Stimulated activated CD4-positive, alpha-beta T cell treated with anti-CD3 and anti-CD28 coated beads, TNF-alpha, amount 100 ng/mL, for 1 hour (primary cell): ENCODE measurements around the gene MMP28.

Source experiments
- DNase-seq, 3 donors: peaks; one replicate each; pipeline ENCODE4 v3.0.0-alpha.2; 2020; ENCODE audit warnings: low read depth in 3 of 3, low spot score in 1 of 3

MMP28 gene

DNA sequence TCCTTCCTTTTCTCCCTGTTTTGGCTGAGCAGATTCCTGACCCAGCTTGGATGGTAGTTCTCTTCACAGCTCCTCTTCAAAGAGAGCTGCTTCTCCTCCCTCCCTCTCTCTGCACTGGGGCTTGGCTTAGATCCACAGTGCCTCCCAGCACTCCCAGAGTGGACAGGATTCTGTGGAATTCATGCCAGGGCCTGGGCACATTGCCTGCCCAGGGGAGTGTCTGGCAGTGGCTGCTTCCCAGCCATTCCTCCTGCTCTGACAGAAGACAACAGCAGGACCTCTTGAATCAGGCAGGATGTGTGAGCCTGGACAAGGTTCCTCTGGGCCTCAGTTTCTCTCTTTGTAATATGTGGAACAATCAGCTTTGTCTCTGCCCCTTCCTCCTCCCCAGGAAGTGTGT, 4.5 kb upstream of the MMP28 start:
- no peak for DNase-seq

DNA sequence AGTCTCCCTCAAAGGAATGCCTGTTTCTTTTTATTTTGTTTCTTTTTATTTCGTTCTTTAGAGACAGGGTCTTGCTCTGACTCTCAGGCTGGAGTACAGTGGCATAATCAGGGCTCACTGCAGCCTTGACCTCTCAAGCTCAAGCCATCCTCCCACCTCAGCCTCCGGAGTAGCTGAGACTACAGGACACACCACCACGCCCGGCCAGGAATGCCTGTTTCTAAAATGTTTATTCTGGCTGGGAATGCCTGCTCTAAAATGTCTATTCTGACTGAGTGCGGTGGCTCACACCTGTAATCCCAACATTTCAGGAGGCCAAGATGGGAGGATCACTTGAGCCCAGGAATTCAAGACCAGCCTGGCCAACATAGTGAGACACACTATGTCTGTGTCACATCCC, 2.5 kb upstream of the MMP28 start:
- no peak for DNase-seq

DNA sequence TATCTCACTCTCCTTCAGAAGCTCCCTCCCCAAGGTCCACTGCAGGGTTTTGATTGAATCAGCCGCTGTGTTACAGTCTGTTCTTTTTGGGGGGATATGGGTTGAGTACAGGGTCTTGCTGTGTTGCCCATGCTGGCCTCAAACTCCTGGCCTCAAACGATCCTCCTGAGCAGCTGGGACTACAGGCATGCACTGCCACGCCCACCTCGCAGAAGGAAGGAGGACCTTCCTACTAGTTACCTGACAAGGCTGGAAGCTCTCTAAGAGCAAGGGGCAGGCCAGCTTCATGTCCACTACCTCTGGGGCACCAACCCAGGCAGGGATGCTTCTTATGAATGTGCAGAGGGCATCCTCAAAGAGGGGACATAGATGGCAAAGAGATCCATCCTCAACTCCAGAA, 1.9 kb upstream of the MMP28 start:
- no peak for DNase-seq

DNA sequence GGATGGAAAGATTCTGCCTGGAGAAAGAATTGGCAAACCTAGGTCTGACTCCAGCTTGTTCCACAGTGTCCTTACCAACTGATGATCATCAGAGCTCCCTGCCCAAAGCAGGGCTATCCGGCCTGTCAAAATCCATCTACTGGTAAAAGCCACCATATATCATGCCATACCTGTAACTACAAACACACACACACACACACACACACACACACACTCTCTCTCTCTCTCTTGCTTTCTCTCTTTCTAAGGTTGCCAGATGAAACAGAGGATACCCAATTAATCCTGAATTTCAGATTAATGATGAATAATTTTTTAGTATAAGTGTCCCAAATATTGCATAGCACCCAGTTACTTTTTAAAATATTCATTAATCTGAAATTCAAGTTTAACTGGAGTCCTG, 1.5 kb upstream of the MMP28 start:
- DNase-seq: no peak

DNA sequence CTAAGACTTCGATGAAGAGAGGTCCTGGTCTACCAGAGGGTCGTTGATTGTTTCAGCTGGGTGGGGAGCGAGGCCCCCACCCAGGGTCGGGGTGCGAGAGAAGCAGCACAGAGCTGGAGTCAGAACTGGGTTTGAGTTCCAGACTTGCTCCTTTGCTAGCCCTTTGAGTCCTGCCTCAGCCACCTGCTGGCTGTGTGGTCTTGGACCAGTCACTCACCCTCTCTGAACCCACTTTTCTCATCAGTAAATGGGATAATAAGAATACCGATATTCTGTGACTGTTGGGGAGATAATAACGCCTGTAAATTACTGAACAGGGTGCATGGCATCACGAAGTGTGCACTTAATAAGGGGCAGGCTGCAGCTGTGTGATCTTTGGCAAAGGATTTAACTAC, 427 bp upstream of the MMP28 start:
- DNase-seq: no peak

DNA sequence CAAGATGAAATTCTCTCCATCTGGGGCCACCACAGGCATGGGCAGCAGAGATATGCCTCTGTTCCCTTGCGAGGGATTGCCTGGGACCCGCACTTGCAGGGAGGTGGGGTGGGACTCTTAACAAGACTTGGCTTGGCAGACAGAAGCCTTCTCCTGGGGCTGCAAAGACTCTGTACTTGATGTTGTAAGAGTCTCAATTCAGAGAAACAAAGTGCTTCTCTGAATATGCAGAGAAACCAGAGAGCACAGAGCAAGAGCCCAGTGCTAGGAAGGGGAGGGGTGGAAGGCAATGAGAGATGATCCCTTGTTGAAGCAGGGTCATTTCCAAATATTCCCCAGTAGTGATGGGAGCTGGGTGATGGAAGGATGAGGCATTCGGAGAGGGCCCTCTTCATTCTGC, 2.2 kb downstream of the MMP28 start:
- DNase-seq: no peak

DNA sequence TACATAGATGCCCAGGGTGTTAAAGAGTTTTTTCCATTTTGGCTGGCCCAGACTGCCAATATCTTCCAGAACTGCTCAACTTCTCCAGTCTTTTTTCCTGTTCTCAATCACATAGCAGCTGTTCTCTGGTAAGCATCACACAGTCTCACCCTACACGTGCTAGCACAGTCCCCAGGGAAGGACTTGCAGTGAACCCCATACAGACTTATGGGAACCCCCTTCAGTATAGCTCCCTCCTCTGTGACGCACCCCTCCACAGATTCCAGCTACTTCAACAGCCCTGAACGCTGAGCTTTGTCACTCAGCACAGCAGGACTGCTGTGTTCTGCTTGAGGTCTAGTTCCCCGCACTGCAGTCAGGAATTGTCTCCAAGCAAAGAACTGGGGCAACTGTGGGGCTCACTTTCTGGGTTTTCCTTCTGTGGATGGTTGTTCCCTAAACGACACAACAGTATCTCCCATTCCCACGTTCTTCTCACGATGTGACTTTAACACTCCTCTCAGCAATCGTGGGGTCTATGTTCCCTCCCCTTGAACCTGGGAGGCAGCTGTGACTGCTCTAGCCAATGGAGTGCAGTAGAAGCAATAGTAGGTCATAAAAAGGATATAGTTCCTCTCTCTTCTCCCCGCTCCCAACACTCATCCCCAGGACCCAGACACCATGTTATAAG, 3.6 kb downstream of the MMP28 start:
- no peak for DNase-seq

DNA sequence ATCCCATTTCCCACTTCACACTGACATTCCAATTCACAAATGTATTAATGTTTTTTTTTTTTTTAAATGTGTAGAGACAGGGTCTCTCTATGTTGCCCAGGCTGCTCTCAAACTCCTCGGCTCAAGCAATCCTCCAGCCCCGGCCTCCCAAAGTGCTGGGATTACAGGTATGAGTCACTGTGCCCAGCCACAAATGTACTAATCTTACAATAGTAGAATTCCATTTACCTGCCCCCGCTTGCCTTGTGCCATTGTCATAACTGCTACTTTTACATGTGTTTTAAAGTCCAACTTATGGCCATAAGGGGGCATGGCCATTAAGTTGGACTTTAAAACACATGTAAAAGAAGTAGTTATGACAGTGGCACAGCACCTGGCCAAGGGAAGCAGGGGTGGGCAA, 4.6 kb downstream of the MMP28 start:
- no peak for DNase-seq

DNA sequence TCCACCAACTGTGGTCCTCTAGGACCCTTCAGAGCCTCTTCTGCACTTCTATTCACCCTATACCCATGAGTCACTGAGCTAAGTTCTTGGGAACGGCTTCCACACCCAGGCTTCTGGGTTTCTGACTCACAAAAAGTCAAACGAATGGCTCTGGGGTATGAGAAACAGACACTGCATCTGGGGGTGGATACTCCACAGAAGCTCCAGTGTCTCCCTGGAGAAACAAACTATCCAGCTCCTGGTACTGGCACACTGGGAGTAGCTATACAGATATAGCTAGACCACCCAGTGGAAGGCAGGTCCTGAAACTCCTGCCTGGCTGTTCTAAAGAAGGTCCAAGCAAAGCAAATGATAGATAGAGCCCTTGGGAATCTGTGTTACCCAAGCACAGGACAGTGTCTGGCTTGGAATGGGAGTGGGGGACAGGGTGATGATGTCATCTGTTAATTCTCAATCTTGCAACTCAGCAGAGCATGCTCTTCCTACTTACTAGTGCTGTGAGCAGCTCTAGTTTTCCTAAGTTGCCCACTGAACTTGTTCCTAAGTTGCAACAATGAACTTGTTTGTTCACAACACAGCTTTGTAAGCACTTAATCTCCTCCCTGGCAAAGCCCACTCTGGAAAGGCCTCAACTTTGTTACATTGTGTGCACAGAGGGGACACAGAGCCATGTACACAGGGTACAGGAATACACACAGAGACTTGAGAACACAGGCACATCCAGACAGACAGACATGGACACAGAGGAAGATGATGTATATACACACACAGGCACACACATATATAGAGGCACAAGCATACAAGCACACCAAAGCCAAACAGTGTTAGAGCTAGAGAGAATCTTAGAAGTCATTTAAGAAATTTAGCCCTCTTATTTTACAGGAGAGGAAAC, 6.7 kb downstream of the MMP28 start:
- DNase-seq: no peak

DNA sequence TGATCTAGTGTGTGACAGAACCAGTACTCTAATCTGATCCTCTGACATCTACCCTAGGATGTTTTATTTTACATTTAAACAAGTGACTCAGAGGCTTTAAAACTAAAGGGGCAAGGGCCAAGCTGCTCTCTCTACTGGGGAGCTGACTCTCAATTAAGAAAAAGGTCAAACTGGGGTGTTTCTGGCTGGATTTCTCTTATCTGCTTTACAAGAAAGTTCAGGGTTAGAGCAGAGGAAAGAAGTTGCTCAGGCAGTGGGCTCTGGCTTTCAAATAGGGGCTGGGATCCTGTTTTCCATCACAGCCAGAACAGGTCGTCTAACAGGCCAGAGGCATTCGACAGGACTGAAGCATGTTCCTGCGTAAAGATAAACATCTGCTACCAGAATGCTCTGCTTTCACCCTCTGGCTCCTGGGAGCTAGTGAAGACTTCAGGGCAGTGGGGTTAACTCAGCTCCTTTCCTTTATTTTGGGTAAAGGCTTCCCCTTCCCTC, 8.5 kb downstream of the MMP28 start:
- DNase-seq: no peak

DNA sequence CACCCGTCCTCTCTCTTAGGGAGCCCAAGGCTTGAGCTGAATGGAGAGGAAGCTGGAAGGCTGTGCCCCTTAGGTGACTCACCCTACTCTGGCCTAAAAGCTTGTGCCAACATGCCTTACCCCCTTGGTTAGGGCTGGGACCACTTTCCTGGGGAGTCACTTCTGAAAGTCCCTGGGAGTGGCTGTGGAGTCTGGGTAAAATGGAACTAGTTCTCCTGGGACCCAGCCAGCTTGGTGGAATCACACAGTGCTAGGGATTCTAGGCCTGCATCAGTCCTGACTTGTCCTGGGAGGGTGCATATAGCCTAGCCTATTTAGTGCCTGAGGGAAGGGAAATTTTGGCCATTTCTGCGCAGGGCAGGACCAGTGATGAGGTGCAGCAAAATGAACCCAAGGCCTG, 10.5 kb downstream of the MMP28 start:
- DNase-seq: no peak

DNA sequence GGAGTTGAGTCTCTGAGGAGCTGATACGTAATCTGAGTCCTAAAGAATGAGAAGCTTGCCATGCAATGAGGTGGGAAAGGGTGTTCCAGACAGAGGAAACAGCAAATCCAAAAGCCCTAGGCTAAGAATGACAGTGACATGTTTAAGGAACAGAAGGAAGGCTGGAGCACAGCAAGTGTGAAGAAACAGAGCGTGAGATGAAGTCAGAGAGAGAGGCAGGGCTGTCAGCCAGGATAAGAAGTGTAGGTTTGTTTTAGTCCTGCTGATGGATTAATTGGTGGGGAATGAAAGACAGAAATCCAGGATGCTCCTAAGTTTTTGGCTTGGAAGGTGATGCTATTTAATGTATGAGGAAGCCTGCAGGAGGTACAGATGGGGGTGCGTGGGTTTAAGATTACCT, 14.5 kb downstream of the MMP28 start:
- DNase-seq: no peak

DNA sequence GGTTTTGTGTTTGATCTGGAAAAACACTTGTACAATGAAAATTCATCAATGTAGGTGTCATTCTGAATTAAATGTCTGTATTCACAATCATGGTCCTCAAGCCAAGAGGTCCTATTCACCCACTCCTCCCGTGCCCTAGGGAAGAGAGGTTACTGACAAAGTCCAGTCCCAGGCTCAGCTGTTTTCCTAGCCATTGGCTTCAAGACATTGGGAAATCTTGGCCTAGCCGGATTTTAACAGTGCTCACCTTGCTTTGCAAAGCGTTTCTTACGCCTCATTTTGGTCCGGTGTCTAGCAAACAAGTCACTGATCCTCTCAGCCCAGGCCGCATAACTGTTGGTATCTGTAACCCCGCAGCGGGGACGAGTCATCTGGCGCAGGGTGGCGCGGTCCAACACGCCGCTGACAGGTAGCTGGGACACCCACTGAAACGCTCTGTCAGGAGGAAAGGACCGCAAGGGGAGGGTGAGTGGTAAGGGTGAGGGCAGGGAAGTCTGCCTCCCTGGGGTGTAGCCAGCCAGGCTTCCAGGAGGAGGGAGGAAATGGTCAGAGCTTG, 16.7 kb downstream of the MMP28 start:
- no peak for DNase-seq

DNA sequence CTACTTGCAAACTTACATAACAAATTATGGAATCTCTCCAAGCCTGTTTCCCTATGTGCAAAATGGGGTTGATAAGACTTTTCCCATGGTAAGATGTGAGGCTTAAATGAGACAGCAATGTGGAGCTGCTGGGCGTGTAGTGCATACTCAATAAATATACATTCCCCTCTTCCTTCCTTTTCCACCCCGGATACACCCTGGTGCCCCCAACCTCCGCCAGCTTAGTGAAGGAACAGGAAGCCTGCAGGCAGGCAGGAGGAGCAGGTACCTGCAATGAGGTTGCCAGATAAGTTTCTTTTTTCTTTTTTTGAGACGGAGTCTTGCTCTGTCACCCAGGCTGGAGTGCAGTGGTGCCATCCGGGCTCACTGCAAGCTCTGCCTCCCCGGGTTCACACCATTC, 19.9 kb downstream of the MMP28 start:
- no peak for DNase-seq

DNA sequence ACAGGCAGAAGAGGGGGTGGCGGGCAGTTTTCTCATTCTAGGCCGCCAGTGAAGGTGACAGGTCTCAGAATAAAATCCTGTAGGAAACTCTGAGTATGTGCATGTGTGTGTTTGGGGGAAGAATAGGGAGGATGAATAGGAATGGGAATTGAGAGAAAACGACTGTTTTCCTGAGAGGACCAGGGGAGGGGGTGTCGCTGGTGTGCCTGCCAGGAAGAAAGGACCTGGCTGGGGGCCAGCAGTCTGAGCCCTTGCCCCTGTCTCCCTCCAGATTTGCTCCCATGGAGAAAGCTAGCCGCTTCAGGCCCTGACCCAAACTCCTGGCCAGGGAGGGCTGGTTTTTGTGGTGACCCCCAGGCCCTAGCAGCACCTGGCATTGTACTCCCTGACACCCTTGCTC, 20.4 kb downstream of the MMP28 start:
- DNase-seq: no peak

DNA sequence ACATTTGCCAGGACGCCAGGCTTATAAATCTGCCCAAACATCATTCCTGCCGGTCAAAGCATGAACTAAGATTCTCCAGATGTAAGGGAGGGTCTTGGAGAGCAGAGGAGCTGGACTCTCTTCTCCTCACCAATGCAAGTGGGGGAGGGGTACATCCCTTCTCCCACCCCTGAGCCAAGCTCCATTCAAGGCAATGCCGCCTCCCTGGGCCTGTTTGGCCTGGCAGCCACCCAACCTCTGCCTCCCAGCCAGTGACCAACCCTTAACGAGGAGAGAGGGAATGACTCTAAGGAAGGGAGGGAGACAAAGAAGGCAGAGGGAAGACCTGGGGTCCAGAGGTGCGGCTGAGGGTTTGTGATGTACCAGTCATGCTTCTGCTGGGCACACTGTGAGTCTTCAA, 20.9 kb downstream of the MMP28 start:
- DNase-seq: no peak

DNA sequence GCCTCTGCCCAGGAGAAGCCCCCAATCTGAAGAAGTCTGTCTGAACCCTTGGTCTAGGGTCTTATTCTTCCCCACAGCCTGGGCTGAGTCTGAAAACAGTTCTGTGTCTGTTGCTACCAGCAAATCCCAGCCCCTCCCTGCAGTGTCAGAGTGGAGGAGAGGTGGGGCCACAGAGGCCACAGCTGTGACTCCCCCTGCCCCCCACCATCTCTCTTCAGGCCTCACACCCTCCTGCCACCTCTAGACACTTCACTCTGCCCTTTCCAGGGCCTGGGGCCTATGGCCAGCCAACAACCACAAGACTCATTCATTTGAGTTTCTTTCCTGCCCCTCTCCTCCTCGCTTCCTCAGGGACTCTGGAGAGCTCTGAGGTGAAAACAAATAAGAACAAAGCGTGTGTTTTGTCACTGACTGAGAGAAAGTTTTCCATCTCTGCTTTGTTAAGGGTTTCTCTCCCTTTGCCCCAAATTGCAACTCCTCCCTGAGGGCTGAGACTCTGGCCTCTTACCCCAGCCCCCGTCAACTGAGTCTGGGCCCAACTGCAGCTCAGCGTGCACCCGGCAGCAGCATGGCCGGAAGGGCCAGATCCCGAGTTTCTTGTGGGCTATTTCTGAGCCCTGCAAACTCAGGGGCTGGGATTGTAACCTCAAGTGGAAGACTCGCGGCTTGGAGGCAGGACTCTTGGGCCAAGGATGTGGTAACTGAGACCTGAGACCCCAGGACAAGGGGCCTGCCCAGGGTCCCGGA, 21.6 kb downstream of the MMP28 start:
- DNase-seq: no peak

DNA sequence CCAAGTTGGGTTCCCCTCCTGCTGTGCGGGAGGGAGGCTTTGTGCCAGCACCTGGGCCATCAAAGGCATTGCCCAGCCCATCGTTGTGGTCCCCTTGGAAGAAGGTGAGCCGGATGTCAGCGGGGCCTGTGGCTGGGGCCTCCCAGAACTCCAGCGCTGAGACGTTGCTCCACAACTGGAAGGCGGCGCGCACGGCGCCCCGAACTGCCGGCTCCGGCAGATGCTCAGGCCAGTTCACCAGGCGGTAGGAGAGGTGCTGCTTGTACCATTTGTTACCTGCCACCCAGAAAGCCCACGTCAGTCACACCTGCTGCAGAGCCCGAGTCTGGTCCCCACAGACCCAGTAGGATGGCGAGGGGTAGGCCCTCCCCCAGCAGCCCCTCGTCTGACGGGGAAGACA, 22.3 kb downstream of the MMP28 start:
- DNase-seq: no peak

DNA sequence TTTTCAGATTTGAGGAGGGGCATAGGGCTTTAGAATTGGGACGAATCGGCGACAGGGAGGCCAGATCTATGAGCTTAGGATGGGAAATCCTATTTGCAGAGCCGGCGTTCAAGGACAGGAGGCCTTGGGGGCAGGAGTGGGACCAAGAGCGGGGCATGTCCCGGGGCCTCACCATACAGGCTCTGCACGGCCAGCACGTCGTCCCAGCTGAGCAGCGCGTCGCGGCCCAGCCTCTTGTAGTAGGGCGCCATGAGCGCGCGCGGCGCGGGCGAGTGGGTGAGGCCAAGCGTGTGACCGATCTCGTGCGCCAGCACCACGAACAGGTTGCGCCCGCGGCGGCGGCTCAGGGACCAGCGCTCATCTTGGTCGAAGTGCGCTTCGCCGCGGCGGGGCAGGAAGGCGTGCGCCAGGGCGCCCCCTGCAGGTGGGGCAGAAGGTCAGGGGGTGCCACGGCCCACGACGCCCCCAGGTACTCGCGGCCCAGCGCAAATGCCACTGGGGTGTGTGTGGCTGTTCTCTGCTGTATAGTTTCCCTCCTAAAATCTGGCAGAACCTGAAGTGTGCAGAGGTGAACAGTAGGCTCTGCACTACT, 25.4 kb downstream of the MMP28 start:
- DNase-seq: no peak

DNA sequence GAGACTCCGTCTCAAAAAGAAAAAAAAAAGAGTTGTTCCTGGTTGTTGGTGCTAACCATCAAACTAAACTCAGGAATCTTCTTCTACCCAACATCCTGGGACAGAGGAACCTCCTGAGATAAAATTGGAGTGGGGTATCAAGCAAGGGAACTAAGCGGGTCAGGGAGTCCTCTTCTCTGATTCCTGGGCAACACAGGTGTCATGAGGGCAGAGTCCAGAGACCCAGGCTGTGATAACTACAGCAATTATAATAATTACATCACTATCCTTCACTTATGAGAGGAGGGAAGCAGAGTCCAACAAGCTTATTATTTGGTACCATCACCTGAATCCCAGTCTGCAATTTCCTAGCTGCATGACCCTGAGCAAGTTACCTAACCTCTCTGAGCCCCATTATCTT, 26.6 kb downstream of the MMP28 start:
- no peak for DNase-seq

DNA sequence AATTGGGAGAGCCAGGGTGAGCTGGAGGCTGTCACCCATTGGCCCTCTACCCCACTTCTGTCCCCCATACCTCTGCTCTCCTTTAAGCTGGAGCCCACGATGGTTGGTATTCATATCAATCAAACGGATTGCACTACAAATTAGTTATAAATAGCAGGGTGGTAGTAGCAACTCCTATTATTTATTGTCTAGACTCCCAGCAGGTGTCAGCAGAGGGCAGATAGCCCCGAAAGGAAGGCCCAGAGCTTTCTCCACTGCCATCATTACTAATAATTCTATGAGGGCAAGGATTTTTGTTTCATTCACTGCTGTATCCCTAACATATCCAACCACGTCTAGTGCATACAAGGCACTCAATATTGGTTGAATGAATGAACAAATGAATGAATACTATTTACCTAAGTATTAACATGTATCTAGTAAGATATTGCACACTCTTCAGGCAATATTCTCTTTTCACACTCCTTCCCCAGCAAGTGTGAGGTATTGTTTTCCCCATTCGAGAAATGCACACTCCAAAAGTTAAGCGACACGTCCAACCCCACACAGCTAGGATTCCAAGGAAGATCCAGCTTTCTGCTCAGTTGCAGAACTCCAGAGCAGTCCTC, 28.4 kb downstream of the MMP28 start:
- DNase-seq: no peak
